NCI-H146 treated with DMSO at 0.1 percent for 48 hours (cell line): ENCODE measurements around the gene APOL4.
"Not testable (repeated sequence)": the region's sequence is repeated elsewhere in the genome, so short reads cannot be mapped to it uniquely, and the experiment has no call there.

Experiments used
- DNase-seq: peaks from one replicate; lab custom pipeline; 2025; ENCODE audit not compliant: unreplicated experiment; lab: John Stamatoyannopoulos, UW

Gene APOL4

GRCh38 chr22:36156515-36157419 lies 44.8 kb downstream of the APOL4 start:
- DNase-seq = no peak

- no peak for DNase-seq
These were observed 45.5 kb downstream of the APOL4 start for GRCh38 chr22:36156119-36156514.

GRCh38 chr22:36155702-36156101 lies 45.9 kb downstream of the APOL4 start:
- DNase-seq = no peak

- DNase-seq = no peak
These were observed 47.1 kb downstream of the APOL4 start for GRCh38 chr22:36154423-36154945.

- DNase-seq = no peak
These were observed 47.8 kb downstream of the APOL4 start for GRCh38 chr22:36153501-36154422.

GRCh38 chr22:36152821-36153220 lies 48.8 kb downstream of the APOL4 start:
- DNase-seq = not testable (repeated sequence)

- DNase-seq = no peak
These were observed 49.5 kb downstream of the APOL4 start for GRCh38 chr22:36152088-36152487.

- DNase-seq = no peak
These were observed 50.5 kb downstream of the APOL4 start for GRCh38 chr22:36151006-36151595.

GRCh38 chr22:36149441-36149840 lies 52.2 kb downstream of the APOL4 start:
- DNase-seq = no peak

GRCh38 chr22:36148411-36148810 lies 53.2 kb downstream of the APOL4 start:
- DNase-seq = no peak

- DNase-seq = no peak
These were observed 54.3 kb downstream of the APOL4 start for GRCh38 chr22:36147196-36147791.

GRCh38 chr22:36145881-36146280 lies 55.7 kb downstream of the APOL4 start:
- no peak for DNase-seq

GRCh38 chr22:36144886-36145541 lies 56.6 kb downstream of the APOL4 start:
- peak; percentile 6 for DNase-seq

- no peak for DNase-seq
These were observed 57.7 kb downstream of the APOL4 start for GRCh38 chr22:36143956-36144355.

- no peak for DNase-seq
These were observed 58.4 kb downstream of the APOL4 start for GRCh38 chr22:36143066-36143815.

- DNase-seq = no peak
These were observed 60.1 kb downstream of the APOL4 start for GRCh38 chr22:36141481-36141880.
